A549 (cell line): ENCODE results near the gene WWP2.

Experiments
- RNF2 ChIP-seq: fragments of 200-600 bp; sonication (generic); IDR thresholded peaks from 2 replicates; pipeline ENCODE4 v1.6.1; 2016; ENCODE audit warnings: low read depth, mild to moderate bottlenecking, antibody characterized with exemption, moderate library complexity, borderline replicate concordance
- TF ChIP-seq, protein P1 (sequence below): fragments of >200 bp; sonication (Bioruptor Twin); formaldehyde crosslinking; IDR thresholded peaks from 3 replicates; pipeline ENCODE4 v1.5.1; 2016

DNA sequence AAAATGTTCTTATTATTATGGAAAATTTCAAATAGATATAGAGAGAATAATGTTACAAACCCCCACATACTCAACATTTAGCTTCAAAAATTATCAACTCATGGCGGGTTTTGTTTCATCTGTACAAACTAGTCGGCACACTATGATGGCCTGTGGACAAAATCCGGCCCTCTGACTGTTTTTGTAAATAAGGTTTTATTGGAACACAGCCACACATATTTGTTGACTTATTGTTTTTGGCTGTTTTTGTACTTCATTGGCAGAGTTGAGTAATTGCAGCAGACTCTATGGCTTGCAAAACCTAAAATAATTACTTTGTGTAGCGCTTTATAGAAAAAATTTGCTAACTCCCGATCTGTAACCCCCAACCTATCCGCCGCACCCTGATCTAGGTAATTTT, 147.6 kb downstream of the WWP2 start:
- TF ChIP-seq, protein P1, sequence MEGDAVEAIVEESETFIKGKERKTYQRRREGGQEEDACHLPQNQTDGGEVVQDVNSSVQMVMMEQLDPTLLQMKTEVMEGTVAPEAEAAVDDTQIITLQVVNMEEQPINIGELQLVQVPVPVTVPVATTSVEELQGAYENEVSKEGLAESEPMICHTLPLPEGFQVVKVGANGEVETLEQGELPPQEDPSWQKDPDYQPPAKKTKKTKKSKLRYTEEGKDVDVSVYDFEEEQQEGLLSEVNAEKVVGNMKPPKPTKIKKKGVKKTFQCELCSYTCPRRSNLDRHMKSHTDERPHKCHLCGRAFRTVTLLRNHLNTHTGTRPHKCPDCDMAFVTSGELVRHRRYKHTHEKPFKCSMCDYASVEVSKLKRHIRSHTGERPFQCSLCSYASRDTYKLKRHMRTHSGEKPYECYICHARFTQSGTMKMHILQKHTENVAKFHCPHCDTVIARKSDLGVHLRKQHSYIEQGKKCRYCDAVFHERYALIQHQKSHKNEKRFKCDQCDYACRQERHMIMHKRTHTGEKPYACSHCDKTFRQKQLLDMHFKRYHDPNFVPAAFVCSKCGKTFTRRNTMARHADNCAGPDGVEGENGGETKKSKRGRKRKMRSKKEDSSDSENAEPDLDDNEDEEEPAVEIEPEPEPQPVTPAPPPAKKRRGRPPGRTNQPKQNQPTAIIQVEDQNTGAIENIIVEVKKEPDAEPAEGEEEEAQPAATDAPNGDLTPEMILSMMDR = no peak
- TF ChIP-seq RNF2 = no peak
